ENCODE measurements around the gene PITPNC1. TPM values are rescaled to one million over a fixed set of nuclear protein-coding genes. Genes with fewer than 3 reads are reported as not detected.
A peak's percentile ranks its signal among the peaks of the same experiment; 100 is the strongest.

PITPNC1 gene
- total RNA-seq, 1 experiment from 2014 or later: 37.5 TPM

- Mint-ChIP-seq H3K4me3 (no peak overlapping the region), H3K9me3 (no peaks in the 10 kb centered on the region)
Observed at GRCh38 chr17:67685351-67685750, 308.3 kb downstream of the PITPNC1 start.

More at GRCh38 chr17:67685351-67685750, 308.3 kb downstream of the PITPNC1 start:
- no peak overlapping the region for H3K4ac ChIP-seq (ENCODE audit: low read depth, low read length)
- no peak overlapping the region for H3K14ac ChIP-seq (ENCODE audit: insufficient read depth, low read length)
- no peak overlapping the region for H4K91ac ChIP-seq (ENCODE audit: insufficient read length, low read depth, low read length)
- H3K4me2 ChIP-seq (ENCODE audit: insufficient read depth, insufficient read length, low read length): no peak overlapping the region
- no peak overlapping the region for H2AFZ ChIP-seq (ENCODE audit: low read length)
- no peak overlapping the region for H3K18ac ChIP-seq (ENCODE audit: insufficient read length, low read depth, low read length)
- Mint-ChIP-seq H3K36me3 (ENCODE audit: insufficient read depth in 1 of 3, low read depth in 3 of 3) (peaks cover 0 to 8% (median 0%) of the 10 kb centered on the region in 3 experiments; a peak in 1 of 7 replicates), H3K4me1 (peaks cover 11 to 12% of the 10 kb centered on the region in 2 experiments), H3K27me3 (ENCODE audit: low read depth) (no peaks in the 10 kb centered on the region), H3K27ac (0 out of 7 replicates have a peak overlapping the region, but pooled peaks of 1 of the 3 experiments have one; percentile 72)
- no peaks in the 10 kb centered on the region for H3K79me1 ChIP-seq (ENCODE audit: insufficient read depth, low read depth, low read length, poor library complexity, severe bottlenecking)
- TF ChIP-seq CTCF (conservative IDR thresholded peaks at IDR 0.05): no peak
- no peak overlapping the region for H3T11ph ChIP-seq (ENCODE audit: low read length)
- no CpG with 5 or more reads among the region's 3 CpGs for WGBS (ENCODE audit: extremely low coverage, insufficient read length, low lambda C conversion rate)
- H3K4me1 ChIP-seq (ENCODE audit: insufficient read depth, low read length): no peaks in the 10 kb centered on the region; the same call in 1 of the 2 replicates
- no peak overlapping the region for H2BK120ac ChIP-seq (ENCODE audit: low read depth, low read length, poor library complexity, severe bottlenecking)
- no peak overlapping the region for H2BK15ac ChIP-seq (ENCODE audit: low read depth, low read length)
- DNase-seq: no peak
- H3K9ac ChIP-seq (ENCODE audit: extremely low read depth, insufficient read length, low read length): no peak overlapping the region
- H2BK12ac ChIP-seq (ENCODE audit: insufficient read length, low read depth, low read length): no peak overlapping the region
- H3K23ac ChIP-seq (ENCODE audit: insufficient read length, low read depth, low read length): no peak overlapping the region
- no peak overlapping the region for H3K56ac ChIP-seq (ENCODE audit: insufficient read length, low read depth, low read length)
- H3K27ac ChIP-seq (ENCODE audit: insufficient read length, low read depth, low read length): no peak overlapping the region
- H4K20me1 ChIP-seq (ENCODE audit: control insufficient read depth, insufficient read depth, insufficient read length): no peaks in the 10 kb centered on the region
- no peak overlapping the region for H2AK5ac ChIP-seq (ENCODE audit: insufficient read length, low read length)
- no peaks in the 10 kb centered on the region for H3K79me2 ChIP-seq (ENCODE audit: insufficient read depth, low read length)
- no peaks in the 10 kb centered on the region for H3K23me2 ChIP-seq (ENCODE audit: insufficient read length, low read depth, low read length, poor library complexity, severe bottlenecking)
- no peaks in the 10 kb centered on the region for H3K27me3 ChIP-seq (ENCODE audit: insufficient read depth, low read length)
- H2BK5ac ChIP-seq (ENCODE audit: insufficient read length, low read length): no peak overlapping the region
- no peak overlapping the region for H2BK20ac ChIP-seq (ENCODE audit: low read depth, low read length, poor library complexity, severe bottlenecking)
- no peak overlapping the region for H4K8ac ChIP-seq (replicated peaks; ENCODE audit: insufficient read length, low read depth, low read length)
- H4K5ac ChIP-seq (ENCODE audit: insufficient read length, low read depth, low read length): no peak overlapping the region
- H3K9me3 ChIP-seq (ENCODE audit: control insufficient read depth, low read depth, low read length): no peaks in the 10 kb centered on the region

Data from H9 (cell line).